B cell (primary cell): ENCODE data around the gene PRSS56. TPM values are rescaled to one million over a fixed set of nuclear protein-coding genes. Genes with fewer than 3 reads are reported as not detected.

Source experiments
- ATAC-seq: fragments of 200-7000 bp; cut with Tn5 transposase; one replicate; pipeline ENCODE4 v1.10.0; 2021; ENCODE audit warnings: low read depth, mild to moderate bottlenecking, moderate number of reproducible peaks, moderate library complexity
- CTCF ChIA-PET: fragments of 350-600 bp; sonication (Branson Sonifier 250); formaldehyde crosslinking; loops from one replicate; lab custom pipeline; 2021; ENCODE audit warnings: antibody characterized with exemption, inconsistent platforms; lab: Charles Lee
- POLR2A ChIA-PET: fragments of 350-600 bp; sonication (Branson Sonifier 250); formaldehyde crosslinking; loops from one replicate; lab custom pipeline; 2021; ENCODE audit warnings: antibody characterized with exemption; lab: Charles Lee
- DNase-seq: peaks from one replicate; pipeline ENCODE4 v3.0.0; 2013
- H2AFZ ChIP-seq: 2 replicates; pipeline ENCODE4 v1.6.1; 2012; ENCODE audit warnings: mild to moderate bottlenecking, low read depth, low read length; ENCODE audit not compliant: insufficient read depth, poor library complexity, severe bottlenecking
- H3K27ac ChIP-seq, 2 donors: 1 replicate in 1 of 2; 2 replicates in 1 of 2; pipeline ENCODE4 v1.5.1; 2012 to 2013; ENCODE audit warnings: low read length in 2 of 2, mild to moderate bottlenecking in 2 of 2, moderate library complexity in 1 of 2
- H3K27me3 ChIP-seq, 4 experiments: fragments of 200-600 bp in 1 of 4; sonication (generic) in 1 of 4; replicated peaks in 1 of 4; 1 replicate in 2 of 4; 2 replicates in 2 of 4; pipeline versions ENCODE4 v1.6.1 to v1.7.0; 2013 to 2016; ENCODE audit warnings: low read length in 3 of 4, mild to moderate bottlenecking in 2 of 4, mixed read lengths in 1 of 4, moderate library complexity in 1 of 4; ENCODE audit not compliant: insufficient read depth in 4 of 4, control insufficient read depth in 3 of 4; ENCODE audit errors: control extremely low read depth in 1 of 4
- H3K36me3 ChIP-seq, 2 experiments: replicated peaks in 1 of 2; 1 replicate in 1 of 2; 2 replicates in 1 of 2; pipeline versions ENCODE4 v1.6.1 to v1.7.1; 2013; ENCODE audit warnings: low read length in 1 of 2; ENCODE audit not compliant: insufficient read depth in 2 of 2, control insufficient read depth in 1 of 2; ENCODE audit errors: control extremely low read depth in 1 of 2, extremely low read depth in 1 of 2
- H3K4me1 ChIP-seq, 2 donors: fragments of 200-600 bp in 1 of 2; sonication (generic) in 1 of 2; 1 replicate in 1 of 2; 2 replicates in 1 of 2; pipeline versions ENCODE4 v1.5.1 to v1.6.1; 2013 to 2017; ENCODE audit warnings: low read length in 2 of 2; ENCODE audit not compliant: control insufficient read depth in 2 of 2, insufficient read depth in 2 of 2
- H3K4me2 ChIP-seq: replicated peaks from 2 replicates; pipeline ENCODE3; 2012; ENCODE audit warnings: mild to moderate bottlenecking, low read depth, low read length; ENCODE audit not compliant: poor library complexity, severe bottlenecking
- H3K4me3 ChIP-seq, 5 experiments: fragments of 200-600 bp in 1 of 5; sonication (generic) in 1 of 5; 1 replicate in 3 of 5; 2 replicates in 2 of 5; pipeline versions ENCODE4 v1.5.1 to v1.7.0; 2011 to 2016; ENCODE audit warnings: low read length in 4 of 5, mild to moderate bottlenecking in 4 of 5, low read depth in 2 of 5, control low read depth in 1 of 5, moderate library complexity in 1 of 5; ENCODE audit not compliant: insufficient read depth in 1 of 5; ENCODE audit errors: control extremely low read depth in 1 of 5, extremely low read depth in 1 of 5
- H3K79me2 ChIP-seq: fragments of 200-600 bp; sonication (generic); one replicate; pipeline ENCODE4 v1.6.0; 2016; ENCODE audit warnings: low read length; ENCODE audit not compliant: control insufficient read depth, insufficient read depth
- H3K9ac ChIP-seq: fragments of 200-600 bp; sonication (generic); 2 replicates; pipeline ENCODE4 v1.6.1; 2017; ENCODE audit warnings: mild to moderate bottlenecking, low read length, moderate library complexity
- H3K9me3 ChIP-seq, 3 donors: one replicate each; pipeline versions ENCODE4 v1.6.1 to v1.7.1; 2013; ENCODE audit warnings: low read length in 2 of 3; ENCODE audit not compliant: control insufficient read depth in 2 of 3, insufficient read depth in 1 of 3; ENCODE audit errors: control extremely low read depth in 1 of 3
- H4K20me1 ChIP-seq: 2 replicates; pipeline ENCODE4 v1.6.0; 2012; ENCODE audit warnings: mild to moderate bottlenecking, low read length; ENCODE audit not compliant: insufficient read depth, control insufficient read depth, poor library complexity, severe bottlenecking
- H3K27ac Mint-ChIP-seq: one replicate; pipeline ENCODE4 v1.8.0; 2021; ENCODE audit warnings: mixed read lengths
- H3K27me3 Mint-ChIP-seq: one replicate; pipeline ENCODE4 v1.8.0; 2021; ENCODE audit warnings: mixed read lengths
- H3K4me1 Mint-ChIP-seq: one replicate; pipeline ENCODE4 v1.8.0; 2021; ENCODE audit warnings: mixed read lengths
- H3K4me3 Mint-ChIP-seq: one replicate; pipeline ENCODE4 v1.8.0; 2021; ENCODE audit warnings: mixed read lengths
- H3K9me3 Mint-ChIP-seq: one replicate; pipeline ENCODE4 v1.8.0; 2022; ENCODE audit warnings: mixed read lengths; ENCODE audit not compliant: insufficient read depth
- CTCF ChIP-seq: fragments of 200-600 bp; IDR thresholded peaks from one replicate; pipeline ENCODE4 v1.8.0; 2022; ENCODE audit warnings: antibody characterized with exemption, mild to moderate bottlenecking
- EZH2 ChIP-seq: IDR thresholded peaks from 2 replicates; pipeline ENCODE4 v1.6.1; 2012; ENCODE audit warnings: borderline replicate concordance, low read depth, mild to moderate bottlenecking, moderate library complexity, low read length; ENCODE audit not compliant: insufficient read depth, poor library complexity, severe bottlenecking
- WGBS: methylation state at CpG from one replicate; pipeline ENCODE4 v1.1.5; 2013; ENCODE audit warnings: missing lambda C conversion rate; ENCODE audit not compliant: insufficient coverage; 5-methylcytosine and 5-hydroxymethylcytosine counted together
- intact Hi-C: fragments of 100-400 bp; cut with micrococcal nuclease; formaldehyde crosslinking; loops from one replicate; pipeline ENCODE4 v1.10.0; 2022
- polyA plus RNA-seq: library from polyadenylated mRNA; depleted of rRNA; stranded (reverse); fragments of >200 nt; gene quantifications from 2 replicates; pipeline ENCODE4 v1.2.3, GENCODE V29; 2012
- total RNA-seq, 2 donors: library from RNA; stranded (reverse); fragments of 120-200 nt in 1 of 2; gene quantifications; 1 replicate in 1 of 2; 2 replicates in 1 of 2; pipeline versions ENCODE4 v1.2.3 to v1.2.4, GENCODE V29; 2013 to 2022

PRSS56 gene
- total and polyA plus RNA-seq, 2 donors (not counting 1 experiment from before 2014, with no cell fraction given), result not detected

GRCh38 chr2:232526372-232526941 is 6.3 kb downstream of the PRSS56 start:
- Histone ChIP-seq H3K27ac (no peak overlapping the region), H3K36me3 (no peaks in the 10 kb centered on the region), H3K27me3 (peaks cover 0 to 40% (median 19%) of the 10 kb centered on the region in 4 experiments), H4K20me1 (no peaks in the 10 kb centered on the region), H3K9ac (no peak overlapping the region), H2AFZ (no peak overlapping the region), H3K4me1 (peaks cover 28 to 30% of the 10 kb centered on the region in 2 donors), H3K79me2 (no peaks in the 10 kb centered on the region), H3K9me3 (peaks cover 0 to 13% (median 0%) of the 10 kb centered on the region in 3 donors), H3K4me2 (no peak overlapping the region), H3K4me3 (no peak overlapping the region)
- ChIA-PET POLR2A (no interaction called here), CTCF (interaction anchor here (0.6 kb wide), 1 partner anchor 648 kb away, joined by 5 read pairs; no protein-coding TSS in a partner anchor)
- Mint-ChIP-seq H3K9me3 (no peaks in the 10 kb centered on the region), H3K4me1 (peaks cover 16% of the 10 kb centered on the region), H3K27ac (no peak overlapping the region), H3K4me3 (no peak overlapping the region), H3K27me3 (peaks cover 41% of the 10 kb centered on the region)
- intact Hi-C loops, result no loop called here
- TF ChIP-seq EZH2, result no peak
- TF ChIP-seq CTCF, result no peak
- no peak for DNase-seq
- ATAC-seq, result no peak
- 81% methylated on average over 8 of the region's 13 CpGs for WGBS

DNA sequence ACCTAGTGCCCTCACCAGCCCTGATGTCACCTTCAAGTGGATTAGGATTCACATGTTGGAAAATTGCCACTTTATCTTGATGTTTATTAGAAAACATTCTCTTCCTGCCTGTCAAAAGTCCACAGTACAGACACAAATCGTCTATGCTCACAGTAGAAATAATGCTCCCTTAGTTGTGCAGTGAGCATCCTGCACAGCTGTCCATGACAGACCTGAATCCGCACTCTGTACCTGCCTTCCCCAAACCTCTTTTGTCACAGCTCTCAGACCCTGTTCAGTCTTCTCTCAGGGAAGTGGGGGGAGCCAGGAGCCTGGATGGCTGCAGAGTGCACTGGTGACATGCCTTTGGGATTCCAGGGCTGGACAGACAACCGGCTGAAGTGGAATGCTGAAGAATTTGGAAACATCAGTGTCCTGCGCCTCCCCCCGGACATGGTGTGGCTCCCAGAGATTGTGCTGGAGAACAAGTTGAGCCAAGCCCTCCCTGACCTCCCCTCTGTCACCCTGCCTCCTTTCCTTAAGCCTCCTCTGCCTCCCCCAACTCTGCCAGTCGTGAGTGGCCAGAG is 7.8 kb downstream of the PRSS56 start:
- Histone ChIP-seq H2AFZ (no peak overlapping the region), H3K79me2 (no peaks in the 10 kb centered on the region), H4K20me1 (no peaks in the 10 kb centered on the region), H3K36me3 (no peaks in the 10 kb centered on the region), H3K4me3 (no peak overlapping the region), H3K27me3 (peaks cover 0 to 25% (median 14%) of the 10 kb centered on the region in 4 experiments), H3K9me3 (peaks cover 0 to 4% (median 0%) of the 10 kb centered on the region in 3 donors), H3K4me2 (no peak overlapping the region), H3K27ac (no peak overlapping the region), H3K9ac (no peak overlapping the region), H3K4me1 (peaks cover 14 to 16% of the 10 kb centered on the region in 2 donors)
- 80% methylated on average over 5 of the region's 6 CpGs for WGBS
- Mint-ChIP-seq H3K27me3 (peaks cover 40% of the 10 kb centered on the region), H3K27ac (no peak overlapping the region), H3K9me3 (no peaks in the 10 kb centered on the region), H3K4me1 (peaks cover 10% of the 10 kb centered on the region), H3K4me3 (no peak overlapping the region)
- TF ChIP-seq EZH2 (no peak), CTCF (no peak)
- no peak for ATAC-seq
- intact Hi-C loops, result no loop called here
- no peak for DNase-seq
- POLR2A ChIA-PET, result no interaction called here
- CTCF ChIA-PET, result no interaction called here
